ENCODE measurements around the gene PPP1R3E.
"Not testable (repeated sequence)": the region's sequence is repeated elsewhere in the genome, so short reads cannot be mapped to it uniquely, and the experiment has no call there.

- TF ChIP-seq, protein P1, sequence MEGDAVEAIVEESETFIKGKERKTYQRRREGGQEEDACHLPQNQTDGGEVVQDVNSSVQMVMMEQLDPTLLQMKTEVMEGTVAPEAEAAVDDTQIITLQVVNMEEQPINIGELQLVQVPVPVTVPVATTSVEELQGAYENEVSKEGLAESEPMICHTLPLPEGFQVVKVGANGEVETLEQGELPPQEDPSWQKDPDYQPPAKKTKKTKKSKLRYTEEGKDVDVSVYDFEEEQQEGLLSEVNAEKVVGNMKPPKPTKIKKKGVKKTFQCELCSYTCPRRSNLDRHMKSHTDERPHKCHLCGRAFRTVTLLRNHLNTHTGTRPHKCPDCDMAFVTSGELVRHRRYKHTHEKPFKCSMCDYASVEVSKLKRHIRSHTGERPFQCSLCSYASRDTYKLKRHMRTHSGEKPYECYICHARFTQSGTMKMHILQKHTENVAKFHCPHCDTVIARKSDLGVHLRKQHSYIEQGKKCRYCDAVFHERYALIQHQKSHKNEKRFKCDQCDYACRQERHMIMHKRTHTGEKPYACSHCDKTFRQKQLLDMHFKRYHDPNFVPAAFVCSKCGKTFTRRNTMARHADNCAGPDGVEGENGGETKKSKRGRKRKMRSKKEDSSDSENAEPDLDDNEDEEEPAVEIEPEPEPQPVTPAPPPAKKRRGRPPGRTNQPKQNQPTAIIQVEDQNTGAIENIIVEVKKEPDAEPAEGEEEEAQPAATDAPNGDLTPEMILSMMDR (IDR thresholded peaks at IDR 0.05) = not testable (repeated sequence)
- not testable (repeated sequence) for TF ChIP-seq POLR2A (IDR thresholded peaks at IDR 0.05)
Observed at GRCh38 chr14:23325746-23326145, 23.1 kb upstream of the PPP1R3E start.

All from right lobe of liver (tissue), 4 donors.